Liver (tissue), 3 donors: ENCODE results near the gene PPIL3.

ENCODE experiments used
- ATF3 ChIP-seq: IDR thresholded peaks from 2 replicates; pipeline ENCODE4 v1.6.1; 2016; ENCODE audit warnings: antibody characterized with exemption
- CTCF ChIP-seq: fragments of 150-350 bp; IDR thresholded peaks from 2 replicates; pipeline ENCODE4 v1.5.1; 2017; ENCODE audit warnings: improper control_type of control experiment, low read depth, low read length; ENCODE audit not compliant: missing input control
- EGR1 ChIP-seq, 2 donors: IDR thresholded peaks; 2 replicates each; pipeline ENCODE4 v1.6.1; 2016 to 2018; ENCODE audit warnings: antibody characterized with exemption in 2 of 2, low read depth in 2 of 2
- FOXA1 ChIP-seq: IDR thresholded peaks from 2 replicates; pipeline ENCODE4 v1.6.1; 2016; ENCODE audit warnings: antibody characterized with exemption
- HNF4A ChIP-seq, 2 donors: conservative IDR thresholded peaks; 2 replicates each; pipeline ENCODE4 v1.6.1; 2016; ENCODE audit warnings: antibody characterized with exemption in 2 of 2, mild to moderate bottlenecking in 2 of 2
- MAX ChIP-seq: IDR thresholded peaks from 2 replicates; pipeline ENCODE4 v1.6.1; 2016; ENCODE audit warnings: antibody characterized with exemption
- NR2F2 ChIP-seq: IDR thresholded peaks from 2 replicates; pipeline ENCODE4 v1.6.1; 2016; ENCODE audit warnings: antibody characterized with exemption
- RAD21 ChIP-seq, 2 donors: IDR thresholded peaks; 2 replicates each; pipeline ENCODE4 v1.6.1; 2016; ENCODE audit warnings: antibody characterized with exemption in 2 of 2, mild to moderate bottlenecking in 2 of 2
- REST ChIP-seq: IDR thresholded peaks from 2 replicates; pipeline ENCODE4 v1.6.1; 2016; ENCODE audit warnings: antibody characterized with exemption, mild to moderate bottlenecking
- RXRA ChIP-seq, 2 donors: IDR thresholded peaks; 2 replicates each; pipeline ENCODE4 v1.6.1; 2017 to 2018; ENCODE audit warnings: antibody characterized with exemption in 2 of 2, mild to moderate bottlenecking in 1 of 2
- SP1 ChIP-seq: IDR thresholded peaks from 2 replicates; pipeline ENCODE4 v1.6.1; 2018; ENCODE audit warnings: antibody characterized with exemption, mild to moderate bottlenecking
- TAF1 ChIP-seq: conservative IDR thresholded peaks from 2 replicates; pipeline ENCODE4 v1.6.1; 2016; ENCODE audit warnings: antibody characterized with exemption, mild to moderate bottlenecking
- donor health status: healthy.
- donor health status: healthy.

- TF ChIP-seq FOXA1, result no peak
- peak; percentile 64 for TF ChIP-seq CTCF
- TF ChIP-seq NR2F2, result no peak
- no peak for TF ChIP-seq REST
- TF ChIP-seq MAX, result no peak
- no peak for TF ChIP-seq TAF1
- TF ChIP-seq SP1, result no peak
- no peak for TF ChIP-seq EGR1 (IDR thresholded peaks at IDR 0.05; ENCODE audit: low read depth in 2 of 2)
- TF ChIP-seq HNF4A (conservative IDR thresholded peaks at IDR 0.05), result no peak
- no peak for TF ChIP-seq ATF3
- peak; percentile 93 to 94 for TF ChIP-seq RAD21 (IDR thresholded peaks at IDR 0.05)
- no peak for TF ChIP-seq RXRA (IDR thresholded peaks at IDR 0.05)
Measured at GRCh38 chr2:200905618-200906296, 16.9 kb upstream of the PPIL3 start.
